Fibroblast of lung (primary cell): ENCODE data around the gene H6PD.

ENCODE experiments used
- CTCF ChIP-seq, 2 donors: IDR thresholded peaks in 1 of 2; conservative IDR thresholded peaks in 1 of 2; 1 replicate in 1 of 2; 2 replicates in 1 of 2; pipeline ENCODE4 v1.5.1; 2011 to 2012; ENCODE audit warnings: low read length in 2 of 2, control low read depth in 1 of 2, inconsistent platforms in 1 of 2, low read depth in 1 of 2, mild to moderate bottlenecking in 1 of 2
- EZH2 ChIP-seq: IDR thresholded peaks from 2 replicates; pipeline ENCODE4 v1.5.1; 2012; ENCODE audit warnings: low read length, control low read depth, mild to moderate bottlenecking; ENCODE audit errors: missing control alignments

- TF ChIP-seq CTCF (conservative IDR thresholded peaks at IDR 0.05 in 1 of 2, IDR thresholded peaks at IDR 0.05 in 1 of 2; ENCODE audit: low read depth in 1 of 2, low read length in 2 of 2), result no peak
- TF ChIP-seq EZH2, result no peak
Observed at GRCh38 chr1:9245661-9246060, 11.1 kb downstream of the H6PD start.
